Measurements from ENCODE around the gene KRTAP10-12.
"Not testable (repeated sequence)": the region's sequence is repeated elsewhere in the genome, so short reads cannot be mapped to it uniquely, and the experiment has no call there.

Gene KRTAP10-12, protein sequence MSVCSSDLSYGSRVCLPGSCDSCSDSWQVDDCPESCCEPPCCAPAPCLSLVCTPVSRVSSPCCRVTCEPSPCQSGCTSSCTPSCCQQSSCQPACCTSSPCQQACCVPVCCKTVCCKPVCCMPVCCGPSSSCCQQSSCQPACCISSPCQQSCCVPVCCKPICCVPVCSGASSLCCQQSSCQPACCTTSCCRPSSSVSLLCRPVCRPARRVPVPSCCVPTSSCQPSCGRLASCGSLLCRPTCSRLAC

DNA sequence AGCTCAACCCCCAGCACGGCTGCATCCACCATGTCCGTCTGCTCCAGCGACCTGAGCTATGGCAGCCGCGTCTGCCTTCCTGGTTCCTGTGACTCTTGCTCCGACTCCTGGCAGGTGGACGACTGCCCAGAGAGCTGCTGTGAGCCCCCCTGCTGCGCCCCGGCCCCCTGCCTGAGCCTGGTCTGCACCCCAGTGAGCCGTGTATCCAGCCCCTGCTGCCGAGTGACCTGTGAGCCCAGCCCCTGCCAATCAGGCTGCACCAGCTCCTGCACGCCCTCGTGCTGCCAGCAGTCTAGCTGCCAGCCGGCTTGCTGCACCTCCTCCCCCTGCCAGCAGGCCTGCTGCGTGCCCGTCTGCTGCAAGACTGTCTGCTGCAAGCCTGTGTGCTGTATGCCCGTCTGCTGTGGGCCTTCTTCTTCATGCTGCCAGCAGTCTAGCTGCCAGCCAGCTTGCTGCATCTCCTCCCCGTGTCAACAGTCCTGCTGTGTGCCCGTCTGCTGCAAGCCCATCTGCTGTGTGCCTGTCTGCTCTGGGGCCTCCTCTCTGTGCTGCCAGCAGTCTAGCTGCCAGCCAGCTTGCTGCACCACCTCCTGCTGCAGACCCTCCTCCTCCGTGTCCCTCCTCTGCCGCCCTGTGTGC lies at the start of gene KRTAP10-12:
Gene KRTAP10-12 (plus strand): TSS at position 1 of the 639 bp plus-strand sequence. CDS start 30 bp downstream, at position 31.
- not testable (repeated sequence) for DNase-seq (ENCODE audit: low read depth in 3 of 3)

DNA sequence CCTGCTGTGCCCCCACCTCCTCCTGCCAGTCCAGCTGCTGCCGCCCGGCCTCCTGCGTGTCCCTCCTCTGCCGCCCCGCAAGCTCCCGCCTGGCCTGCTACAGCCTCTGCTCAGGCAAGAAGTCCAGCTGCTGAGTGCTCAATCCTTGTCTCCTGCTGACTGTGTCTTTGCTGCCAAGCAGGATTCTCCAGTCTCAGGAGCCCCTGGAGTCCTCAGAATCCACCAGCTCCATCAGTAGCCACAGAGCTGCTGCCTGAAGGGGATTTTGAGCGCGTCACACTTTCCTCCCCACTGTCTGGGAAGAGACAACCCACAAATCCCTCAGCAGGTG lies 49.8 kb upstream of the KRTAP10-12 start:
- no peak for DNase-seq (ENCODE audit: low read depth in 3 of 3)

GRCh38 chr21:44648557-44649311 lies 48.2 kb upstream of the KRTAP10-12 start:
- no peak for DNase-seq (ENCODE audit: low read depth in 3 of 3)

DNA sequence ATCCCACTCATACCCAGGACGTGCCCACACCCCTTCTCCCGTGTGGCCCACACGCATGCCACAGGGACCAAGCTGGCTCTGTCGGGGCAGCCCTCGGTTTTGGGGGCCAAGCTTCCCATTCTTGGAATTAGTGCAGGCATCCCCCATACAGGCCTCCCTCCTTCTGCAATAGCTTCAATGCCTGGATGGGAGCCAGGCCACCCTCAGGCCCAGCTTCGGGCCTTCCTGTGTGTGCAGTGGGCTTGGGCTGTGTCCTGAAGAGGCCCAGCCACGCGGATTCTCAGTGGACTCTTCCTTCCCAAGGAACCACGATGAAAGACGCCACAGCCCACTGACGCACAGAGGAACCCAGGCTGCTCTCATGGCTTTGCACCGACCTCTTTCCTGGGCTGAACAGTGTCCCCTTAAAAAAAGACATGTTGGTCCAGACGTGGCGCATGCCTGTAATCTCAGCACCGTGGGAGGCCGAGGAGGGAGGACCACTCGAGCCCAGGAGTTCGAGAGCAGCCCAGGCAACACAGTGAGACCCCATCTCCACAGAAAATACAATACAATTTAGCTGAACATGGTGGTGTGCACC lies 47.4 kb upstream of the KRTAP10-12 start:
- no peak for DNase-seq (ENCODE audit: low read depth in 3 of 3)

GRCh38 chr21:44650265-44650972 lies 46.6 kb upstream of the KRTAP10-12 start:
- no peak for DNase-seq (ENCODE audit: low read depth in 3 of 3)

DNA sequence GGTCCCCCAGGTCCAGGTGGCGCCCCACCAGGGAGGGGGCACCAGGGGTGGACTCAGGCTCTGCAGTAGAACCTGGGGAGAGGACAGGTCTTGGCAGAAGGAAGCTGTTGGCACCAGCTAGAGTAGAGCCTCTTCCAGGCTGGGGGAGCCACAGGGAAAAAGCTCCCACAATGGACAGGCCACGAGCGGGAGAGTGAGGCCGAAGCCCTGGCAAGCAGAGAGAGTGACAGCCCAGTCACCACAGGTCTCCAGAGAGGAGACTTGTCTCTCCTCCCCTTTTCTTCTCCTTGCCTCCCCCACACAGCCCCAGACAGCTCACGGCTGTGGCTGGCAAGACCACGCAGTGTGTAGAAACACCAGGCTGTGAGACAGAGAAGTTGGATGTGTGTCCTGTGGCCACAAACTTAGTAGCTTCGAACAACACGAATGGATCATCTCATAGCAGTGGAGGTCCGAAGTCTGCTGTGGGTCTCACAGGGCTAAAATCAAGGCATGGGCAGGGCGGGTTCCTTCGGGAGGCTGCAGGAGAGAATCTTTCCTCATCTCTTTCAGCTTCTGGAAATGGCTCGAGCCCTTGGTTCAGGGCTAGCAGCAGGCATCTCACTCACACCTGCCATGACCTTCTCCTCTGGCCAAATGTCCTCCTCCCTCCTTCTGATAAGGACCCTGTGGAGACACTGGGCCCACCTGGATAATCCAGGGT lies 45.8 kb upstream of the KRTAP10-12 start:
- no peak for DNase-seq (ENCODE audit: low read depth in 3 of 3)

DNA sequence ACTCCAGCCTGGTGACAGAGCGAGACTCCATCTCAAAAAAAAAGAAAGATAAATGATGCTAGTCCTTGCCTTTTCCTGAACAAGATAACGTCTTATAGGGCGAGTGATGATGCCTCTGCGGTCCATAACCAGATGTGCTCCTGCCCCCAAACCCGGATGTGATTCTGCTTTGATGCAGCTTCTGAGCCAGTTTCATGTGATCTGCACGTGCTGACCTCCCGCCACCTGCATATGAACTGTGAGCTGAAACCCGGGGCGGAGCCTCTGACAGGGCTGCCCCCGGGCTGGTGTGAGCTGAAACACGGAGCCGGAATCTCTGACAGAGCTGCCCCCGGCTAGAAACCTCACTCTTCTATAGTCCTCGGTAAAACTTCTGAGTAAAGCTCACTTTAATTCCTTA lies 43.8 kb upstream of the KRTAP10-12 start:
- no peak for DNase-seq (ENCODE audit: low read depth in 3 of 3)

DNA sequence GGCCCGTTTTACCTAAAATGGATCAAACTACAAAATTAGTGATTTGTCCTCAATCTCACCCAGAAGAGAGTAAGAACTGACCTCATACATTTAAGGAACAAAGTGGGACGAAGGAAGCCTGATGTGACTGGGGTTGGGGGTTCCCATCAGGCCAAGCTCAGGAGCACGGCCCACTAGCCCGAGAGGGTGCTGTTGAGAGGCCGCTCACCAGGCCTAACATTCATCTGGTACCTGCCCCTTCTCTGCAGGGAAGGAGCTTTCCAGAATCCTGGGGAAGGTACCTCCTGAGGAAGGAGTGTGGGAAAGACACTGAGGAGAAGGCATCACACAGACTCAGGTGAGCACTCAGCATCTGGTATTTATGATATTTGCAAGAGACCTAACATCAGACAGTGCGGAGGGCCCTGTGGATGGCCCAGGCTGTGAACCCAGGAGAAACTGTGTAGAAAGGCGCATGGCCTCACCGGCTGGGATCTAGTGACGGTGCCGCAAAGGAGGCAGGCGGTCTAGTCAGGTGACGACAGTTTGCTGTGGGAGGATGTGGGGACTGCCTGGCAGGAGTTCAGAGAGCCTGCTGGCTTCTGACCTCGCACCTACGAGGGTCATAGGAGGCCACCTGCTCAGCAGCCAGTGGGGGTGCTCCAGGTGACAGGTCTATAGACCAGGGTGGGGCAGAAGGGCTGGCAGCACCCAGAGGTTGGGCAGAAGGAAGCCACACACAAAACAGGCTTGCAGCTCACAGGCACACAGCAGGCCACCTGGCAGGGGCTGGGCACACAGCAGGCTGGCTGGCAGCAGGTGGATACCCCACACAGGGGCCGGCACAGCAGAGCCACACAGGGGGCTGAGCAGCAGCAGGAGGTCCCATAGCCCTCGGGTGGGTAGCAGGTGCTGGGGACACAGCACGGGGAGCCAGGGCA lies 43.1 kb upstream of the KRTAP10-12 start:
- peak in 1 of 3 experiments; percentile 8 for DNase-seq (ENCODE audit: low read depth in 3 of 3)

GRCh38 chr21:44654576-44655175 lies 42.3 kb upstream of the KRTAP10-12 start, which contains the start of gene KRTAP12-4:
Gene KRTAP12-4 (minus strand): TSS chr21:44654659. CDS start chr21:44654614, 45 bp downstream.
- DNase-seq (ENCODE audit: low read depth in 3 of 3), result no peak

DNA sequence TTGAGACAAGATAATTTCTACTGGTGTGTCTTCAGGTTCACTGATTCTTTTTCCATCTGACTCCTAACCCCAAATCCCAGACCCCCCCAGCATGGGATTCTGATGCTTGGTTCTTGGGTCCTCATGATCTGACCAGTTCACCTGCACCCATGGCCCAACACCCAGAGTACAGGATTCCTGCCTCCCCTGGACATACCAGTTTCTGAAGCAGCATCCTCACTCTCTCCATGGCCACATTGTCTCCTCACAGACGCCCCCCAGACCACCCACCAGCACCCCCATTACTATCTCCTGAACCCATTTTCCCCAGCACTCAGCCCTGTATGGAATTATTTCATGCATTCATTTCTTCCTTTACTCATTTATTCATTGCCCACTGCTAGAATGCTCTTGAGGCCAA lies 40.1 kb upstream of the KRTAP10-12 start:
- no peak for DNase-seq (ENCODE audit: low read depth in 3 of 3)

- peak in 2 of 3 experiments; percentile 4 to 10 for DNase-seq (ENCODE audit: low read depth in 3 of 3)
Measured at GRCh38 chr21:44657635-44658540, 39.1 kb upstream of the KRTAP10-12 start, which contains the start of gene KRTAP12-3. Gene KRTAP12-3 (plus strand): TSS chr21:44657932. CDS start chr21:44657980, 48 bp downstream.

DNA sequence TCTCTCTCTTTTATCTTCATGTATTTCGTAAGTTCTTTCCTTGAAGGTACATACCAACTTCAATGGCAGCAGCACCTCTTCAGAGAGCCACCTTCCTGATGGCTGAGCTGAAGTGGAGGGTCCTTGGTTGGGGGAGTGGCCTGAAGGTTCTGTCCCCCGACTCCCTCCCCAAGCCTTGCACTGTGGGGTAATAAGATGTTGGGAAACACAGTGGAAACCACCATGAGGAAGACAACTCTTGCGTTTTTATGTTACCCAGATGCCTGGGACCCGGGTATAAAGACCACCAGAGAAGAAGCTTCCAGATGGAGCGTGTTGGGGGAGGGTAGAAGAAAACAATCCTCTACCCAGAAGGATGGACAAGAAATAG lies 38.4 kb upstream of the KRTAP10-12 start:
- no peak for DNase-seq (ENCODE audit: low read depth in 3 of 3)

DNA sequence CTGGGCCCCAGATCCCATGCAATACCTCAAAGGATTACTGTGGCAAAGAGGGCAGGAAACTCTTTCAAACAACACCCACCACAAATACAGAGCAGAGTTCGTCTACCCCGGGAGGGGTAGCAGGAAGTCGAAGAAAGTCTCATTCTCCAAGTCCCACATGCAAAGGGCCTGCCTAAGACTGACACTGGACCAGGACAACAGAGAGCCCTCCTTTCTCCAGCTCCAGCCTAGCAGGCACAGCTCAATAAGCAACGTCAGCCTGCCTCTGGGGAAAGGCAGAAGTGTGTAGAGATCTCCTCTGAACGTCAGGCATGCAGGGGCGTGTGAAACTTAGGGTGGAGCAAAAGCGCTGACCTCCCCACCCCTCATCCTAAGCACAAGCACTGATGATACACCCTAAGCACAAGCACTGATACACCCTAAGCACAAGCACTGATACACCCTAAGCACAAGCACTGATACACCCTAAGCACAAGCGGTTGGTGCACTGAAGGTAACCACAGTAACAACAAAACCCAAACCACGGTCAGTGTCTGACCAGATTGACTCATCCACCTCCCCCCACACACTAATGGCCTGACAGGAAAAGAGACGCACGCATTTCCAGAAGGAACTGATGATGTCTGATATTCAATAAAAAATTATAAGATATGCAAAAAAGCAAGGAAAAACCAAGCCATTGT lies 37.9 kb upstream of the KRTAP10-12 start:
- no peak for DNase-seq (ENCODE audit: low read depth in 3 of 3)

DNA sequence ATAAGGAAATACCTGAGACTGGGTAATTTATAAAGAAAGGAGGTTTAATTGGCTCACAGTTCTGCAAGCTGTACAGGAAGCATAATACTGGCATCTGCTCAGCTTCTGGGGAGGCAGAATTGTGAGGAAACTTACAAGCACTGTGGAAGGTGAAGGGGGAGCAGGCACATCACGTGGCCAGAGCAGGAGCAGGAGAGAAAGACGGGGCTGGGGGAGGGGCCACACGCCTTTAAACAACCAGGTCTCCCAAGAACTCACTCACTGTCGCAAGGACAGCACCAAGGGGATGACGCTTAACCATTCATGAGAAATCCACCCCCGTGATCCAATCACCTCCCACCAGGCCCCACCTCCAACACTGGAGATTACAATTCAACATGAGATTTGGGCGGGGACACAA lies 35.4 kb upstream of the KRTAP10-12 start:
- not testable (repeated sequence) for DNase-seq (ENCODE audit: low read depth in 3 of 3)

DNA sequence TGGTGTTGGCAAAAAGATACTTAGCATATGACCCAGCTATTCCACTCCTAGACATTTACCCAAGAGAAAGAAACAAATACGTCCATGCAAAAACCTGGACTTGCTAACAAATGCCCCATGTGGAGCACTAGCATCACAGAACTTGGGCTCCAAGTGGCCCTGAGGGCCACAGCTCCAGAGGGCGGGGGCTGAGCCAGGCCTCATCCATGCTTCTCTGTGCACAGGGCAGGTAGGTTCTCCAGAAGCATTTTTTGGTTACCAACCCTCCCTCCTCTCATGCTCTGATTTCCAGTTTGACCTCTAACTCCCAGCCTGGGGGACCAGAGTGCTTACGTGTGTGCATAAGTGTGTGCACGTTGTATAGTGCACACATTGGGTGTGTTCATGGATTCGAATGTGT lies 32.3 kb upstream of the KRTAP10-12 start:
- DNase-seq (ENCODE audit: low read depth in 3 of 3), result no peak

DNA sequence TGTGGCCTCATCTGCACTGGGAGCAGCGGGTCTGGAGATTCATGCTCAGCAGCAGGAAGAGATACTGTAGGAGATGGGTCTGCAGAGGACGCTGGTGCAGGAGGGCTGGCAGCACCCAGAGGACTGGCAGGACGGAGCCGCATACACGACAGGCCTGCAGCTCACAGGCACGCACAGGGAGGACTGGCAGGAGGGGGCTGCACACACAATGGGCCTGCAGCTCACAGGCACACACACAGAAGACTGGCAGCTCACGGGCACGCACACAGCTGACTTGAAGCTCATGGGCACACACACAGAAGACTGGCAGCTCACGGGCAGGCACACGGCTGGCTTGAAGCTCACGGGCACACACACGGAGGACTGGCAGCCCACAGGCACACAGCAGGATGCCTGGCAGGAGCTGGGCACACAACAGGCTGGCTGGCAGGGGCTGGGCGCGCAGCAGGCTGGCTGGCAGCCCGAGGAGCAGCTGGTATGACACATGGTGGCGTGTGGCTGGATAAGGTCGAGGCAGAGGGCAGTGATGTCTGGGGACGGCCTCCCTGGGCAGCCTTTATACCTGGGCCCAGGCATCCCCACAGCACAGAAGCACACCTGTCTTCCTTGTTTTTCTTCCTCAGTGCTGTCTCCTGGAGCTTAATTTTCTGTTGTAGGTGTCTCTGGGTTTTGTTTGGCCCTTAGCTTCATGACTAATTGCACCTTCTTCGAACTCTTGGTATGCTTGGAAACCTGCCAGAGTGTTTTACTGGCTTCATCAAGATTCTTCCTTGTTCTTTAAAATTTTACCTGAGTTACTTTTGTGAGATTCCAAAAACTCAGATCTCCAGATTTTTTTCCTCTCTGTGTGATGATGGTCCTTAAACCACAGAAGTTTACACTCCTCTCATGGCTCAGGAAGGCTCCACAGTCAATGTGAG lies 30.3 kb upstream of the KRTAP10-12 start, which contains the start of gene KRTAP12-2:
Gene KRTAP12-2 (minus strand): TSS at position 527 of the 920 bp plus-strand sequence. CDS start 41 bp downstream, at position 486.
- DNase-seq (ENCODE audit: low read depth in 3 of 3), result no peak

GRCh38 chr21:44667612-44668011 lies 29.4 kb upstream of the KRTAP10-12 start:
- no peak for DNase-seq (ENCODE audit: low read depth in 3 of 3)

Data from stimulated activated CD4-positive, alpha-beta T cell treated with anti-CD3 and anti-CD28 coated beads, TNF-alpha, amount 100 ng/mL, for 24 hours (primary cell).